HFFc6 (cell line): ENCODE results near the gene GNB4. TPM values are rescaled to one million over a fixed set of nuclear protein-coding genes. Genes with fewer than 3 reads are reported as not detected.

Experiments
- DNase-seq: peaks from one replicate; pipeline ENCODE4 v3.0.0-alpha.2; 2018
- H3K27ac Mint-ChIP-seq: 2 replicates; pipeline ENCODE4 v1.8.0; 2020; ENCODE audit warnings: mild to moderate bottlenecking, mixed read lengths
- H3K27me3 Mint-ChIP-seq: 2 replicates; pipeline ENCODE4 v1.8.0; 2021; ENCODE audit warnings: mild to moderate bottlenecking, moderate library complexity, mixed read lengths; ENCODE audit not compliant: insufficient read depth
- H3K36me3 Mint-ChIP-seq: 2 replicates; pipeline ENCODE4 v1.8.0; 2021; ENCODE audit warnings: low read depth, mixed read lengths
- H3K4me1 Mint-ChIP-seq: 2 replicates; pipeline ENCODE4 v1.8.0; 2020; ENCODE audit warnings: low read depth, mixed read lengths
- H3K4me3 Mint-ChIP-seq: 2 replicates; pipeline ENCODE4 v1.8.0; 2020; ENCODE audit warnings: mild to moderate bottlenecking, moderate library complexity, mixed read lengths
- H3K9me3 Mint-ChIP-seq: 2 replicates; pipeline ENCODE4 v1.8.0; 2020; ENCODE audit warnings: mild to moderate bottlenecking, mixed read lengths
- CTCF ChIP-seq: fragments of 200-600 bp; sonication (generic); IDR thresholded peaks from 2 replicates; pipeline ENCODE4 v1.5.0; 2021; ENCODE audit warnings: antibody characterized with exemption, mild to moderate bottlenecking
- total RNA-seq, 6 experiments: library from RNA; stranded (reverse); fragmentation: NEBNext Ultra II Directional; extraction: Animal tissue kit (Norgen Biotek cat#: 25700); gene quantifications; 2 replicates in 1 of 6; 3 replicates in 5 of 6; pipeline ENCODE4 v1.2.3, GENCODE V29; 2021

The GNB4 gene
- total RNA-seq, 6 experiments from 2014 or later, result 40.8 to 51.0 (median 46.3) TPM

DNA sequence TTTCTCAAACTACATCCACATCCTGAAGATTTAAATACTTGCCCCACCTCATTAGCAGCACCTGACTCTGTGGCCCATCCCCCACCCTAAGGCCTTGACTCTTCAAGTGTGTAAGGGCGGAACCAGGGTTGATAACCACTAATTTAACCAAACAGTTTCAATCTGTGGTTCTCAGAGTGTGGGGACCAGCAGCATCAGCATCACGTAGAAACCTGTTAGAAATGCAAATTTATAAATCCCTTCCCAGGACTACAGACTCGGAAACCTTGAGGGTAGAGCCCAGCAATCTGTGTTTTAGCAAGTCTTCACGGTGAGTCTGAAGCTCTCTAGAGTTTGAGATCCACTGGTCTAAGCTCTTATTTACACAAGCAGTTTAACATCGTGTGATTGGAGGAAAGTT is 12.4 kb downstream of the GNB4 start:
- H3K4me1 Mint-ChIP-seq, result peaks cover 20% of the 10 kb centered on the region
- H3K36me3 Mint-ChIP-seq, result no peaks in the 10 kb centered on the region
- no peaks in the 10 kb centered on the region for H3K9me3 Mint-ChIP-seq
- DNase-seq, result no peak
- H3K27ac Mint-ChIP-seq, result no peak overlapping the region
- TF ChIP-seq CTCF, result no peak
- no peak overlapping the region for H3K4me3 Mint-ChIP-seq
- H3K27me3 Mint-ChIP-seq, result no peaks in the 10 kb centered on the region

DNA sequence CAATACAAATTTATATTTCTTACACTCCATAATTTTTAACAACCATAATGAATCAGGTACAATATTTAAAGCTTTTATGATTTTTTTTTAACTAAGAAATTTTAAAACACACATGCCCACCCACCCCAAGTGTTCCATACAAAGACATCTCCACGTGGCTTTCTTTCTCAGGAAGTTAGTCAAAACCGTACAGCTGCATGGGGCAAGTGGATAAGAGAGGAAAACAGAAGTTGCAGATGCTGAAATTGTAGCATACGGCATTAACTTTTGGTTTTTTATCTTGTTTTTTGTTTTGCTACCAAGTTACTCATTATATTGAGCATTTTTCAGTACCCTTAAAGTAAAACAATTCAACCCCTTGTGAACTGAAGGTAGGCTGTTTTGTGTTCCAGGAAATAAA is 14.8 kb downstream of the GNB4 start:
- no peak for DNase-seq
- Mint-ChIP-seq H3K27me3 (no peaks in the 10 kb centered on the region), H3K4me3 (no peak overlapping the region), H3K9me3 (no peaks in the 10 kb centered on the region), H3K27ac (no peak overlapping the region), H3K36me3 (no peaks in the 10 kb centered on the region), H3K4me1 (peaks cover 39% of the 10 kb centered on the region)
- TF ChIP-seq CTCF, result no peak

DNA sequence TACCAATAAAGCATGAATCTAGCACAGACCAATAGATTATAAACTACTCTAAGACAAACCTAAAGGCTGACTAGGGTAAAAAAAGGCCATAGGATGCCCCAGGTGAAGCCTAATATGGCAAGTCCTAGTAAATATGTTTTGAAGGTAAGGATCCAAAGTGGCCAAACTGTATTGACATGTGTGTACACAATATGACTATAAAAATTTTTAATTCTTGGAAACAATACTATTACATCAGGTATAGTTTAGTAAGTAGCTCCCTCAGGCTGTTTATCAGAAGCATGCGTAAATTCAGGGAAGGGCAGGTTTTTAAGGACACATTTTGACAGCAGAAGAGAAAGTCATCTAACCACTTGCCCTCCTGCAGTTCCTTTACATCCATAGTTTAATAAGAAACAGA is 18.8 kb downstream of the GNB4 start:
- H3K9me3 Mint-ChIP-seq, result no peaks in the 10 kb centered on the region
- H3K36me3 Mint-ChIP-seq, result no peaks in the 10 kb centered on the region
- TF ChIP-seq CTCF, result no peak
- DNase-seq, result no peak
- peaks cover 49% of the 10 kb centered on the region for H3K4me1 Mint-ChIP-seq
- no peaks in the 10 kb centered on the region for H3K27me3 Mint-ChIP-seq
- no peak overlapping the region; the same call in 1 of the 2 replicates for H3K27ac Mint-ChIP-seq
- no peak overlapping the region for H3K4me3 Mint-ChIP-seq

DNA sequence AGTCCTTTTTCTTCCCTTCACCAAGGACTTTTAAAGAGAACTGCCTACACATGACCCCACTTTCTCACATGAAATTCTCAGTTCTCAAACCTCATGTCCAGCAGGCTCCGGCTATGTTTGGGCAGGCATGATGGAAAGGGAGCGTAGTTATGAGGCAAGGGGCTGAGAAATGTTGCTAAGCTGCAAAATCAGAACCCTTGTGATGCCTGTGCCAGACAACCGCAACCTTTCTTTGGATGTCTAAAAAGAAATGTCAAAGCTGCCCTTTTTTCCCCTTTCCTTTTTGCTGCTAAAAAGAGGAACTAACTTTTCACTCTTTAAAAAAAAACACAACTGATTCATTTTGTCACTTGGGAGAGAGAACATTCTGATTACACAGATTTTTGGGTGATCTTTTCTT is 19.2 kb downstream of the GNB4 start:
- TF ChIP-seq CTCF, result no peak
- Mint-ChIP-seq H3K4me1 (peaks cover 49% of the 10 kb centered on the region), H3K27me3 (no peaks in the 10 kb centered on the region), H3K36me3 (no peaks in the 10 kb centered on the region), H3K4me3 (no peak overlapping the region), H3K9me3 (no peaks in the 10 kb centered on the region), H3K27ac (peak overlapping the region; percentile 43; the same call in 1 of the 2 replicates)
- DNase-seq, result no peak

DNA sequence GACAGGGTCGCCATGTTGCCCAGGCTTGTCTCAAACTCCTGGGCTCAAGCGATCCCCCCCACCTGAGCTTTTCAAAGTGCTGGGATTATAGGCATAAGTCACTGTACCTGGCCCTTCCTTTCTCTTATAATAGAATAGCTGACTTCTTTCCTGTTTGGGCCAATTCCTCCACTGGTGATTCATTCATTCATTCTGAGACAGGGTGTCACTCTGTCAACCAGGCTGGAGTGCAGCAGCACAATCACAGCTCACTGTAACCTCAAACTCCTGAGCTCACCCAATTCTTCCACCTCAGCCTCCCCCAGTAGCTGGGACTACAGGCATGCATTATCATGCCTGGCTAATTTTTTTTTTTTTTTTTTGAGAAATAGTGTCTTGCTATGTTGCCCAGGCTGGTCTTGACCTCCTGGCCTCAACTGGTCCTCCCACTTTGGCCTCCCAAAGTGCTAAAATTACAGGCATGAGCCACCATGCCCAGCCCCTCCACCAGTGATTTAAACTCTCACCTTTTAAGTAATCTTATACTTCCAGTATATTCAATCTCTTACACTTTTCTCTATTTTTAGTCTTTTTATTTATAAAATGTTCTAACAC is 20.9 kb downstream of the GNB4 start:
- TF ChIP-seq CTCF, result no peak
- no peak for DNase-seq
- H3K4me1 Mint-ChIP-seq, result peaks cover 49% of the 10 kb centered on the region
- no peak overlapping the region for H3K27ac Mint-ChIP-seq
- no peaks in the 10 kb centered on the region for H3K27me3 Mint-ChIP-seq
- H3K9me3 Mint-ChIP-seq, result no peaks in the 10 kb centered on the region
- 0 out of 2 replicates have a peak, but pooled peaks cover under 1% of the 10 kb centered on the region for H3K36me3 Mint-ChIP-seq
- H3K4me3 Mint-ChIP-seq, result no peak overlapping the region
